Body of pancreas (tissue), 4 donors: ENCODE data around the gene DNAJB2.

Experiments used
- POLR2A ChIP-seq, 3 donors: fragments of 450-650 bp; IDR thresholded peaks; one replicate each; pipeline ENCODE4 v1.6.1; 2016; ENCODE audit warnings: antibody characterized with exemption in 3 of 3, mild to moderate bottlenecking in 2 of 3
- TF ChIP-seq, protein P1 (sequence below), 7 experiments: fragments of 450-650 bp in 4 of 7; fragments of 200-600 bp in 3 of 7; sonication (generic) in 3 of 7; IDR thresholded peaks; one replicate each; pipeline ENCODE4 v1.5.1; 2016 to 2019; ENCODE audit warnings: antibody characterized with exemption in 7 of 7

DNA sequence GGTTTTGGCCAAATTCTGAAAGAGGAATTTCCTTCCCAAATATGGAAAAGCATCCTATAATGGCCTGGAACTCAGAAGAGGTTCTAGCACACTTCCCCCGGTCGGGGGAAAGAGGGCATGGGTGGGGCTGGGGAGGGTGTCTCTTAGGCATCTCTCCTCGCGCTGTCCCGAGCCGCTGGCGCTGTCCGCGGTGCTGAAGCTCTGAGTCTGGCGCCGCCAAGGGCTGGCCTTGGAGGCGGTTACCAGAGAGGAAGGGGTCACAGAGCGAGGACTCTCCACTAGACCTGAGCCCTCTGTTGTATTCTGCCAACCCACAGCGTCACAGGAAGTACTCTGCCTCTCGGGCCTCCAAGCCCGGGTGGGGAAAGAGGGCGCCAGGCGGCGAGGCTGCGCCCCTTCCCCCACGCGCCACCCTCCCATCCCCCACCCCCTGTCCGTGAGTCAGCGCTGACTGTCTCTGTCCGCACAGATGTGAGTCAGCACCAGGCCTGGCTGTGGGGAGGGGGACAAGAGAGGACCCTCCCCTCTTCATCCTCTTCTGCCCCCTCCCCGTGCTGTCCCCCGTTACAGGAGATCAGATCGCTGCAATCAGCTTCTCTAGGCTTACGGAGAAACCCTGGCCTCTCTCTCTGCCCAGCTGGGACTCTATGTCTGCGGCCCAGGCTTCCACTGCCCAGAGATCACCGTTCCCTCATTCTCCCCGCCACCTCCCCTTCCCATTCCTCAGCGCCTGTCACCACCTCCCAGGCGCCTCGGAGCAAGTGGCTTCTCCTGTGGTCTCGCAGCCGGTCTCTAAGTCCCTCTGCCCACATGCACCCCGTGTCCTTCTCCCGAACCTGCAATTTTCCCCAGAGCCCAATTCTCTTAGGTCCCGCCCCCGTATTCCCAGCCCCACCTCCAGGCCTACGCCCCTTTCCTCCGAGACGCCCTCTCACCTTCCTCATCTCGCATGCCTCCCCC, 29.3 kb downstream of the DNAJB2 start:
- TF ChIP-seq, protein P1, sequence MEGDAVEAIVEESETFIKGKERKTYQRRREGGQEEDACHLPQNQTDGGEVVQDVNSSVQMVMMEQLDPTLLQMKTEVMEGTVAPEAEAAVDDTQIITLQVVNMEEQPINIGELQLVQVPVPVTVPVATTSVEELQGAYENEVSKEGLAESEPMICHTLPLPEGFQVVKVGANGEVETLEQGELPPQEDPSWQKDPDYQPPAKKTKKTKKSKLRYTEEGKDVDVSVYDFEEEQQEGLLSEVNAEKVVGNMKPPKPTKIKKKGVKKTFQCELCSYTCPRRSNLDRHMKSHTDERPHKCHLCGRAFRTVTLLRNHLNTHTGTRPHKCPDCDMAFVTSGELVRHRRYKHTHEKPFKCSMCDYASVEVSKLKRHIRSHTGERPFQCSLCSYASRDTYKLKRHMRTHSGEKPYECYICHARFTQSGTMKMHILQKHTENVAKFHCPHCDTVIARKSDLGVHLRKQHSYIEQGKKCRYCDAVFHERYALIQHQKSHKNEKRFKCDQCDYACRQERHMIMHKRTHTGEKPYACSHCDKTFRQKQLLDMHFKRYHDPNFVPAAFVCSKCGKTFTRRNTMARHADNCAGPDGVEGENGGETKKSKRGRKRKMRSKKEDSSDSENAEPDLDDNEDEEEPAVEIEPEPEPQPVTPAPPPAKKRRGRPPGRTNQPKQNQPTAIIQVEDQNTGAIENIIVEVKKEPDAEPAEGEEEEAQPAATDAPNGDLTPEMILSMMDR (IDR thresholded peaks at IDR 0.05) = no peak
- TF ChIP-seq POLR2A (IDR thresholded peaks at IDR 0.05) = no peak
